A549 treated with AZD9567 at 1 μM for 4 hours (cell line): ENCODE results near the gene CDC42SE1. TPM values are rescaled to one million over a fixed set of nuclear protein-coding genes. Genes with fewer than 3 reads are reported as not detected.

Experiments
- total RNA-seq: library from RNA; stranded (reverse); fragments of 200-300 nt; extraction: Qiagen RNA extraction; gene quantifications from 5 replicates; pipeline ENCODE4 v1.2.3, GENCODE V29; 2022; ENCODE audit not compliant: insufficient read depth

Gene CDC42SE1
- total RNA-seq: 72.3 to 96.4 TPM (median 74.4 TPM) in 5 replicates

DNA sequence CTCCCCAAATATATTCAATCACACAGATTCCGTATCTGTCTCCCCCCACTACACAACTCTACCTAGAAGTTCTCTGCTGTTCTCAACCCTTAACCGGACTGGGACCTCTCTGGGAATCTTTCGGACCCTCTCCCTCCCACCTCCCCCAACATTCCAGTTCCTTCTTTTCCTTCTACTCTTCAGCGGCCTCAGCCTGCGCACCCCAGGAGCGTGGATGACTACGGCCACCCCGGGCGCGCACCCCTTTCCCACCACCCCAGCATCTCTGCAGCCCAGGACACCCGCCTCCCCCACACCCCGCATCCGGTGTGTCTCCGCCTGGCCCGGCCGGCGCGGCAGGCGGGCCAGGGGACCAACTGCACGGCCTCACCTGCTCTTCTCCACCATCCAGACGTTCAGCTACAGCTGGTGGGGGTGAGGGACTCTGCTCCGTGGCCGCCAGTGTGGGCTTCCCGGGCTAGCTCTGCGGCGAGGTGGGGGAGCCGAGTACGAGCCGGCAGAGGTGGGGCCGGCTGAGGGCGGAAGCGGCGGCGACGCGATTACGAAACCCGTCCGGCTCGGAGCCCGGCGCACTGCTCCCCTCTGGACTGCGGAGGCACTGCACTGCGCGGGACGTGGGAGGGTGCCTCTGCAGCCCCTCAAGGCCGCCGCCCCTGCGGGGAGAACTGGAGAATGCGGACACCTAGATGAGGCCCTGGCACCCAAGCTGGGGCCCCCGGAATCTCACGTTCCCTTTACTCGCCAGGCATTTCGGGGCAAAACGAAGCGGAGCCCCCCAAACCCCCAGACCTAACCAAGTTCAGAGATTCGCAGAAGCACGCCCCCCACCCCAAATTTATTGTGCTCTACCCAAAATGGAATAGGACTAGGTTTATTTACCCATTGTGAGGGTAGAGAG is at the start of gene CDC42SE1:
TSS of gene CDC42SE1 (minus strand) at position 514 of the 898 bp plus-strand sequence. CDS start 3,892 bp downstream, outside the sequence.

GRCh38 chr1:151070474-151071276 is 11.3 kb upstream of the CDC42SE1 start, which contains the start of gene GABPB2:
Gene GABPB2 (plus strand): TSS chr1:151070761. CDS start chr1:151088190, 17,429 bp downstream.

DNA sequence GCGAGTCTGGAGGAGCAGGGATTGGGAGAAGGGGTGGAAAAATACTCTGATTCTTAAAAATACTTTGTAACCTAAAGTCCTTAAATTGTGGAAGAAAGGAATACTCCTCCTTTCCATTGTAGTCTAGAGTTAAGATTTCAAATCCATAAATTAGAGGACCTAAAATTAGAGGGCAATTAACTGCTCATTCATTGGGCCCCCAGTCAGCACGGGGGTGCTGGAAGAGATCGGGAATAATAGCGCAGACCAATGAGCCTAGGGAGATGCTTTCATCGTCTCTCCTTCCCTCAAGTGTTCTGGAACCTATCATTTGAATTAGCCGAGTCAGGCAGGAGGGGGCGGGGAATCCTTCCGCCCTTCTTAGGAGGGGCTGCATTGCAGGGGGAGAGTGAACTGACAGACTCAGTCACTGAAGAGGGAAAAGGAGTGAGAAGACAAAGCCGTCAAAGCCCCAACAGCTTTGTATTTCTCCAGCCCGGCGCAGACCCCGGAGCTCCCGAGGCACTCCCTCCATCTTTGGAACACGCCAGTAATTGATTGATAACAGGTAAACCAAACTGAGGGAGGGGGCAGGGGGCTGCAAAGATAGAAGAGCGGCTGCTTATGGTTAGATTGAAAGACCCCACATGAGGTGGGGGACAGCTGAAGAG is 710 bp upstream of the CDC42SE1 start, which contains the start of gene MLLT11:
TSS of gene MLLT11 (plus strand) at position 391 of the 650 bp plus-strand sequence. CDS start 6,828 bp downstream, outside the sequence.

DNA sequence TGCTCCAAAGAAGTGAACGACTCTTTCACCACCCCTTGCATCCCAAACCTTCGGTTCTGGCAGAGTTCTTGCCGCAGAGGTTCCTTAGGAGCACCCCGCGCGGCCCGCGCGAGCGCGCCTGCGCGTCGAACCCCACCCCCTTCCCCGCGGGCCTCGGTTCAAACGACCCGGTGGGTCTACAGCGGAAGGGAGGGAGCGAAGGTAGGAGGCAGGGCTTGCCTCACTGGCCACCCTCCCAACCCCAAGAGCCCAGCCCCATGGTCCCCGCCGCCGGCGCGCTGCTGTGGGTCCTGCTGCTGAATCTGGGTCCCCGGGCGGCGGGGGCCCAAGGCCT is 11.9 kb downstream of the CDC42SE1 start, which contains the start of gene C1orf56:
TSS of gene C1orf56 (plus strand) at position 161 of the 334 bp plus-strand sequence. CDS start at position 258, 97 bp downstream.

DNA sequence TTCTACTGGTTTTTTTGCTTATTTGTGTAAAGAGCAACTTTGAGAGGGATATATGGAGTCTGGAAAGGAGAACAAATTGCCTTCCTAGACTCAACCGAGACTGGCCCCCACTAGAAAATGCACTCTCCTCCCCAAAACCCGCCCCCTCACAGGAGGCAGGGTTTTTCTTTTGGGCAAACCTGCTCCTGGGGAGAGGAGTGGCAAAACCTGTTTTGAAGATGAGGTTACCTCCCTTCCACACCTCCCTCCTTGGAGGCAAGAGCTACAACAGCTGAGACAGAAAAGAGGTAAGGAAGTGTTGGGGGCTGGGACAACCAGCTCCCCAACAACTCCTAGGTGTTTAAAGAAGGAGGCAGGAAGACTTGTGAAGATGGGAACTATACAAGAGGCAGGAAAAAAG is 23.1 kb downstream of the CDC42SE1 start, which contains the start of gene BNIPL:
TSS of gene BNIPL (plus strand) at position 231 of the 400 bp plus-strand sequence. CDS start at position 371, 140 bp downstream.

GRCh38 chr1:151008244-151009205 is 50.9 kb downstream of the CDC42SE1 start, which contains the start of gene PRUNE1:
Gene PRUNE1 (plus strand): TSS chr1:151008449. CDS start chr1:151008633, 184 bp downstream.

DNA sequence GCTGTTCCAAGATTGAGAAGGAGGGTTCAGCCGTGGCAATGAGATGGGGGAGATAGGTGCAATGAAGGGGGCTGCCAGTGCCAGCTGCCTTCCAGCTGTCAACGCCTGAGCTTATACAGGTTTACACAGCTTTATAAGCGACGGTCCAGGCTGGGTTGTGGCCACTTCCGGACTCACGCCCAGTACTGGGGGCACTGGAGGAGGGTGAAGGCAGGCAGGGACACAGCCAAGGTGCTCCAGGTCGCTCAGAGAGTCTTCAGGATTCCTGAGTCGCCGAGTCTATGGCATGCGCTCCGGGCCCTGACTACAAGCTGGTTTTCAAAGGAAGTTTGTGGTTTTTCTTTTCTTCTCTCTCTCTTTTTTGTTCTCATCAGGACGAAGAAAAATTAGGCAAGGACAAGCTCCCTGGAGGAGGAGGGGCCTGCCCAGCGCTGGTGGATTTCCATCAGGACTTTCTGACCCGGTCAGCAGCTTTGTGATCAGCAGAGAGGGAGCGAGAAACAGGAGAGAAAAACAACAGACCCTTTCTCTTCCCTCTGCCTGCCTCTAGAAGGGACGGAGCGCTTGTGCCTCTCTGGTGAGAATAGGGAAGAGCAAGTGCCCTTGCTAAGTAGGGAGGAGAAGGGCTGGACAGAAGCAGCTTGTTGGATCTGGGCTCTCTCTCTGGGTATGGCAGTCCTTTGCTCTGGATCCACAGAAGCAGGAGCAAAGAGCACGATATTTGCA is 52.9 kb downstream of the CDC42SE1 start, which contains the start of gene MINDY1:
TSS of gene MINDY1 (minus strand) at position 576 of the 726 bp plus-strand sequence. CDS start 4,285 bp downstream, outside the sequence.

Other genes with a start within 250 kb of the CDC42SE1 start
- gene ARNT, start 183.0 kb downstream of the CDC42SE1 start, total RNA-seq: 9.5 to 14.0 TPM (median 13.0 TPM) in 5 replicates
- not detected in 5 replicates for gene CTXND2, start 172.5 kb downstream of the CDC42SE1 start, total RNA-seq
- gene SETDB1, start 133.3 kb downstream of the CDC42SE1 start, total RNA-seq: 12.7 to 23.5 TPM (median 20.2 TPM) in 5 replicates
- gene CERS2, start 84.8 kb downstream of the CDC42SE1 start, total RNA-seq: 226 to 237 TPM (median 232 TPM) in 5 replicates
- 0.77 to 1.2 TPM (median 0.81 TPM) in 4 of 5 replicates, not detected in the other for gene ANXA9, start 77.3 kb downstream of the CDC42SE1 start, total RNA-seq
- gene MINDY1, start 52.7 kb downstream of the CDC42SE1 start, total RNA-seq: 2.3 to 3.6 TPM (median 2.9 TPM) in 5 replicates
- gene PRUNE1, start 51.2 kb downstream of the CDC42SE1 start, total RNA-seq: 11.1 to 15.2 TPM (median 14.6 TPM) in 5 replicates
- gene BNIPL, start 23.0 kb downstream of the CDC42SE1 start, total RNA-seq: 0.03 to 0.28 TPM (median 0.12 TPM) in 4 of 5 replicates, not detected in the other
- gene C1orf56, start 11.9 kb downstream of the CDC42SE1 start, total RNA-seq: 4.1 to 8.4 TPM (median 6.6 TPM) in 5 replicates
- 10.9 to 14.5 TPM (median 13.4 TPM) in 5 replicates for gene MLLT11, start 775 bp upstream of the CDC42SE1 start, total RNA-seq
- gene GABPB2, start 11.1 kb upstream of the CDC42SE1 start, total RNA-seq: 2.9 to 3.5 TPM (median 3.1 TPM) in 5 replicates
- gene SEMA6C, start 87.0 kb upstream of the CDC42SE1 start, total RNA-seq: 1.7 to 2.2 TPM (median 1.9 TPM) in 4 of 5 replicates, not detected in the other
- not detected in 5 replicates for gene TNFAIP8L2, start 97.0 kb upstream of the CDC42SE1 start, total RNA-seq
- gene LYSMD1, start 106.3 kb upstream of the CDC42SE1 start, total RNA-seq: 5.0 to 8.2 TPM (median 5.4 TPM) in 5 replicates
- gene SCNM1, start 106.5 kb upstream of the CDC42SE1 start, total RNA-seq: 47.1 to 48.4 TPM (median 47.7 TPM) in 5 replicates
- gene TMOD4, start 116.4 kb upstream of the CDC42SE1 start, total RNA-seq: 0.21 to 0.34 TPM (median 0.23 TPM) in 4 of 5 replicates, not detected in the other
- gene VPS72, start 130.6 kb upstream of the CDC42SE1 start, total RNA-seq: 41.8 to 48.0 TPM (median 42.8 TPM) in 5 replicates
- gene PIP5K1A, start 138.9 kb upstream of the CDC42SE1 start, total RNA-seq: 45.2 to 70.0 TPM (median 47.0 TPM) in 5 replicates
- 184 to 202 TPM (median 199 TPM) in 5 replicates for gene PSMD4, start 195.1 kb upstream of the CDC42SE1 start, total RNA-seq
- 13.5 to 17.1 TPM (median 14.8 TPM) in 5 replicates for gene ZNF687, start 222.7 kb upstream of the CDC42SE1 start, total RNA-seq